MM.1S (cell line): Measurements from ENCODE around the gene MSL1.

Source experiments
- DNase-seq: peaks from one replicate; pipeline ENCODE4 v3.0.0-alpha.2; 2015
- H2AFZ ChIP-seq: fragments of 300-600 bp; sonication (generic); 2 replicates; pipeline ENCODE4 v1.6.0; 2016; ENCODE audit warnings: antibody characterized with exemption, low read length
- H3F3A ChIP-seq: fragments of 300-600 bp; sonication (generic); 2 replicates; pipeline ENCODE4 v1.6.1; 2016; ENCODE audit warnings: mild to moderate bottlenecking, antibody characterized with exemption, low read length, moderate library complexity, mixed read lengths; ENCODE audit not compliant: insufficient read depth
- H3K27ac ChIP-seq: fragments of 300-600 bp; sonication (generic); 2 replicates; pipeline ENCODE4 v1.5.1; 2016; ENCODE audit warnings: mild to moderate bottlenecking, low read length
- H3K27me3 ChIP-seq: fragments of 300-600 bp; sonication (generic); replicated peaks from 2 replicates; pipeline ENCODE4 v1.6.0; 2016; ENCODE audit warnings: low read length; ENCODE audit not compliant: insufficient read depth
- H3K36me3 ChIP-seq: fragments of 300-600 bp; sonication (generic); replicated peaks from 2 replicates; pipeline ENCODE4 v1.6.1; 2016; ENCODE audit warnings: mild to moderate bottlenecking, low read length, mixed read lengths; ENCODE audit not compliant: insufficient read depth
- H3K4me1 ChIP-seq: fragments of 300-600 bp; sonication (generic); 2 replicates; pipeline ENCODE4 v1.6.1; 2016; ENCODE audit warnings: low read length, mixed read lengths
- H3K4me2 ChIP-seq: fragments of 300-600 bp; sonication (generic); 2 replicates; pipeline ENCODE4 v1.6.0; 2016; ENCODE audit warnings: low read depth, low read length
- H3K4me3 ChIP-seq: fragments of 300-600 bp; sonication (generic); 2 replicates; pipeline ENCODE4 v1.5.1; 2016; ENCODE audit warnings: low read length, mixed read lengths
- H3K79me2 ChIP-seq: fragments of 300-600 bp; sonication (generic); 2 replicates; pipeline ENCODE4 v1.6.1; 2016; ENCODE audit warnings: mixed run types, low read length, mixed read lengths
- H3K9ac ChIP-seq: fragments of 300-600 bp; sonication (generic); 2 replicates; pipeline ENCODE4 v1.6.1; 2016; ENCODE audit warnings: low read length, mixed read lengths
- H3K9me2 ChIP-seq: fragments of 300-600 bp; sonication (generic); replicated peaks from 2 replicates; pipeline ENCODE4 v1.6.1; 2016; ENCODE audit warnings: mild to moderate bottlenecking, low read length, mixed read lengths; ENCODE audit not compliant: insufficient read depth
- H3K9me3 ChIP-seq: fragments of 300-600 bp; sonication (generic); replicated peaks from 2 replicates; pipeline ENCODE4 v1.6.1; 2016; ENCODE audit warnings: mild to moderate bottlenecking, low read length, mixed read lengths; ENCODE audit not compliant: insufficient read depth
- H4K20me1 ChIP-seq: fragments of 300-600 bp; sonication (generic); 2 replicates; pipeline ENCODE4 v1.6.1; 2016; ENCODE audit warnings: mild to moderate bottlenecking, low read length, moderate library complexity, mixed read lengths; ENCODE audit not compliant: insufficient read depth
- EZH2 ChIP-seq: fragments of 300-600 bp; sonication (generic); optimal IDR thresholded peaks from 2 replicates; pipeline ENCODE3; 2017; ENCODE audit warnings: low read depth, mild to moderate bottlenecking, antibody characterized with exemption, low read length, mixed read lengths
- EZH2phosphoT487 ChIP-seq: fragments of 300-600 bp; sonication (generic); IDR thresholded peaks from 2 replicates; pipeline ENCODE4 v1.6.1; 2018; ENCODE audit warnings: antibody characterized with exemption, low read length
- TF ChIP-seq, protein P1 (sequence below): fragments of 300-600 bp; sonication (generic); IDR thresholded peaks from 2 replicates; pipeline ENCODE4 v1.5.1; 2016; ENCODE audit warnings: antibody characterized with exemption, low read length, mixed read lengths

MSL1 gene

DNA sequence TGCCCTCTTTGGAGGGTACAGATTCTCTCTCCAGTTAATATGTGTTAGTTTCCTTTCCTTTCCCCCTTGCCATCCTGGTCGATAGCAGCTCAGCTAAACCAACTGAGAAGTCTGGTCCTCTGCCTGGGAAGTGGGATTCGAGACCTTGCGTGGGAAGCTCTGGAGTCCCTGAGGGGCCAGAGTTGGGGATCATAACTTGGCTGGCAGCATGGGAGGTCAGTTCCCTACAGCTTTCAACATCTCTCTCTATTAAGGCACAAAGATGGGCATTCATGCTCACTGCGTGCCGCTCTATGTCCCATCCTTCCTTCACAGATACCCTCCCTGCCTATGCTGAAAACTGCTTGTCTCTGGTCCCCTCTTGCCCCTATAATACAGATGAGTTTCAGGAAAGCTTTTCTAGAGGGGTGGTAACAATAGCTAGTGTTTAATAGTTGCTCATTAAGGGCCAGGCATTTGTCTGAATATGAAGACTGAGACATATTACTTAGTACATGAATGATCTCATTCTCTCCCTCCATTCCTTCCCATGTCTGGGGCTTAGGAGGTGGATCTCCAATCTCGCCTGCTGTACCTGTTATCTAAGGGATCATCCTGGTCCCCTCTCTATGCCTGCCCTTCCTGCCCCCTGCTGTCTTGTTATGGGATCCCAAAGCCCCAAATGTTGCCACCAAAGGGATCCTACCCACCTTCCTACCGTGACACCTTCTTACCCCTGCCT lies 48.2 kb upstream of the MSL1 start:
- no peak overlapping the region for H2AFZ ChIP-seq
- no peaks in the 10 kb centered on the region for H3K27me3 ChIP-seq
- H3F3A ChIP-seq, result peaks cover 5% of the 10 kb centered on the region; the same call in 1 of the 2 replicates
- no peak overlapping the region for H3K4me2 ChIP-seq
- H4K20me1 ChIP-seq, result no peaks in the 10 kb centered on the region
- peaks cover 16% of the 10 kb centered on the region for H3K4me1 ChIP-seq
- no peak overlapping the region for H3K9ac ChIP-seq
- H3K27ac ChIP-seq, result no peak overlapping the region
- H3K79me2 ChIP-seq, result no peaks in the 10 kb centered on the region
- H3K9me3 ChIP-seq, result no peaks in the 10 kb centered on the region
- TF ChIP-seq EZH2, result no peak
- no peak for TF ChIP-seq EZH2phosphoT487
- TF ChIP-seq, protein P1, sequence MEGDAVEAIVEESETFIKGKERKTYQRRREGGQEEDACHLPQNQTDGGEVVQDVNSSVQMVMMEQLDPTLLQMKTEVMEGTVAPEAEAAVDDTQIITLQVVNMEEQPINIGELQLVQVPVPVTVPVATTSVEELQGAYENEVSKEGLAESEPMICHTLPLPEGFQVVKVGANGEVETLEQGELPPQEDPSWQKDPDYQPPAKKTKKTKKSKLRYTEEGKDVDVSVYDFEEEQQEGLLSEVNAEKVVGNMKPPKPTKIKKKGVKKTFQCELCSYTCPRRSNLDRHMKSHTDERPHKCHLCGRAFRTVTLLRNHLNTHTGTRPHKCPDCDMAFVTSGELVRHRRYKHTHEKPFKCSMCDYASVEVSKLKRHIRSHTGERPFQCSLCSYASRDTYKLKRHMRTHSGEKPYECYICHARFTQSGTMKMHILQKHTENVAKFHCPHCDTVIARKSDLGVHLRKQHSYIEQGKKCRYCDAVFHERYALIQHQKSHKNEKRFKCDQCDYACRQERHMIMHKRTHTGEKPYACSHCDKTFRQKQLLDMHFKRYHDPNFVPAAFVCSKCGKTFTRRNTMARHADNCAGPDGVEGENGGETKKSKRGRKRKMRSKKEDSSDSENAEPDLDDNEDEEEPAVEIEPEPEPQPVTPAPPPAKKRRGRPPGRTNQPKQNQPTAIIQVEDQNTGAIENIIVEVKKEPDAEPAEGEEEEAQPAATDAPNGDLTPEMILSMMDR, result no peak
- no peaks in the 10 kb centered on the region for H3K36me3 ChIP-seq
- no peak for DNase-seq
- H3K9me2 ChIP-seq, result no peaks in the 10 kb centered on the region
- H3K4me3 ChIP-seq, result no peak overlapping the region

DNA sequence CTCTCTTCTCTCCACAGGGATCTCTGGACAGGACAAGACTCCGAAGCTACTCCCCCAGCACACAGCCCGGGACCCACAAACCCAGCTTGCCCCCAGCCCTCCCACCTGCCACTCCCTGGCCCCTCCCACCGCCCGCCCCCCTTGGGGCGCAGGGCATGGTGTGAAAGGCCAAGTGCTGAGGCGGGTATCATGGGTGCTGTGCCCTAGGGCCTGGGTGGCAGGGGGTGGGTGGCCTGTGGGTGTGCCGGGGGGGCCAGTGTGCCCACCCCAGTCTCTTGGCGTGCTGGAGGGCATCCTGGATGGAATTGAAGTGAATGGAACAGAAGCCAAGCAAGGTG lies 47.6 kb upstream of the MSL1 start:
- no peaks in the 10 kb centered on the region for H3K9me2 ChIP-seq
- H3K27ac ChIP-seq, result no peak overlapping the region
- peaks cover 14% of the 10 kb centered on the region for H3K4me1 ChIP-seq
- no peaks in the 10 kb centered on the region for H3K36me3 ChIP-seq
- H3K9ac ChIP-seq, result no peak overlapping the region
- no peak overlapping the region for H2AFZ ChIP-seq
- H3K4me3 ChIP-seq, result no peak overlapping the region
- DNase-seq, result no peak
- H3K27me3 ChIP-seq, result no peaks in the 10 kb centered on the region
- no peaks in the 10 kb centered on the region for H3K9me3 ChIP-seq
- H3K4me2 ChIP-seq, result no peak overlapping the region
- H3K79me2 ChIP-seq, result no peaks in the 10 kb centered on the region
- TF ChIP-seq, protein P1, result no peak
- no peak for TF ChIP-seq EZH2phosphoT487
- no peak for TF ChIP-seq EZH2
- H3F3A ChIP-seq, result peaks cover 5% of the 10 kb centered on the region; the same call in 1 of the 2 replicates
- no peaks in the 10 kb centered on the region for H4K20me1 ChIP-seq

DNA sequence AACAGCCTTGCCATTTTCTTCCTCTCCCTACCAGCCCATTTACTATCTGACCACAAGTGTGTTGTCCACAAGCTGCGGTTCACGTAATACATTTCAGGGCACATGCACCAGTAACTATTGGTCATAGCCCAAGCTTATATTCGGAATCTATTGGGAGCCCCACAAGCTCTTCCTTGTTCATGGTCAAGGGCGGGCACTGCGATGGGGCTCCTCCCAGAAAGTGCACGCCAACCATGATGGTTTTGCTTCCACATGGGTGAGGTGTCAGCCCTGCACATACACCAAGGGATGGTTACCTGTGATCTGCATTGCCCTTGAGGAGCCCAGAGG lies 46.9 kb upstream of the MSL1 start:
- no peak for DNase-seq
- no peaks in the 10 kb centered on the region for H3K79me2 ChIP-seq
- H3F3A ChIP-seq, result no peaks in the 10 kb centered on the region
- H3K9me2 ChIP-seq, result no peaks in the 10 kb centered on the region
- H3K27ac ChIP-seq, result no peak overlapping the region
- TF ChIP-seq EZH2phosphoT487 (no peak), EZH2 (no peak)
- TF ChIP-seq, protein P1, result no peak
- H3K36me3 ChIP-seq, result no peaks in the 10 kb centered on the region
- H3K4me2 ChIP-seq, result no peak overlapping the region
- no peaks in the 10 kb centered on the region for H4K20me1 ChIP-seq
- no peaks in the 10 kb centered on the region for H3K9me3 ChIP-seq
- no peak overlapping the region for H3K9ac ChIP-seq
- no peak overlapping the region for H3K4me3 ChIP-seq
- no peaks in the 10 kb centered on the region for H3K27me3 ChIP-seq
- peaks cover 7% of the 10 kb centered on the region for H3K4me1 ChIP-seq
- H2AFZ ChIP-seq, result no peak overlapping the region
